ENCODE measurements around the gene DUSP22.

The DUSP22 gene

GRCh38 chr6:347951-348859 lies 55.9 kb downstream of the DUSP22 start:
- H3K27ac ChIP-seq (ENCODE audit: low read length): no peak overlapping the region
- no peaks in the 10 kb centered on the region for H3K9me2 ChIP-seq (replicated peaks; ENCODE audit: insufficient read depth, low read length)
- H3K9me3 ChIP-seq (replicated peaks; ENCODE audit: insufficient read depth, low read length): no peaks in the 10 kb centered on the region
- TF ChIP-seq EZH2 (optimal IDR thresholded peaks at IDR 0.05; ENCODE audit: low read depth, low read length) (no peak), CTCF (IDR thresholded peaks at IDR 0.05; ENCODE audit: low read length) (no peak), EZH2phosphoT487 (IDR thresholded peaks at IDR 0.05; ENCODE audit: low read length) (no peak)
- no peaks in the 10 kb centered on the region for H4K20me1 ChIP-seq (ENCODE audit: insufficient read depth, low read length)
- H3F3A ChIP-seq (ENCODE audit: insufficient read depth, low read length): no peaks in the 10 kb centered on the region
- H2AFZ ChIP-seq (ENCODE audit: low read length): no peak overlapping the region
- no peaks in the 10 kb centered on the region for H3K27me3 ChIP-seq (replicated peaks; ENCODE audit: insufficient read depth, low read length)
- H3K9ac ChIP-seq (ENCODE audit: low read length): no peak overlapping the region
- no peak overlapping the region for H3K4me3 ChIP-seq (ENCODE audit: low read length)
- H3K36me3 ChIP-seq (replicated peaks; ENCODE audit: insufficient read depth, low read length): peaks cover 15% of the 10 kb centered on the region; the same call in 1 of the 2 replicates
- no peaks in the 10 kb centered on the region for H3K4me1 ChIP-seq (ENCODE audit: low read length)
- H3K4me2 ChIP-seq (ENCODE audit: low read depth, low read length): no peak overlapping the region
- peaks cover 37% of the 10 kb centered on the region for H3K79me2 ChIP-seq (ENCODE audit: low read length)
- no peak for DNase-seq

GRCh38 chr6:348860-349396 lies 56.6 kb downstream of the DUSP22 start:
- Histone ChIP-seq H3K9me2 (replicated peaks; ENCODE audit: insufficient read depth, low read length) (no peaks in the 10 kb centered on the region), H3K79me2 (ENCODE audit: low read length) (peaks cover 30% of the 10 kb centered on the region), H3K9ac (ENCODE audit: low read length) (no peak overlapping the region), H3F3A (ENCODE audit: insufficient read depth, low read length) (no peaks in the 10 kb centered on the region), H4K20me1 (ENCODE audit: insufficient read depth, low read length) (no peaks in the 10 kb centered on the region), H2AFZ (ENCODE audit: low read length) (no peak overlapping the region), H3K9me3 (replicated peaks; ENCODE audit: insufficient read depth, low read length) (no peaks in the 10 kb centered on the region), H3K27me3 (replicated peaks; ENCODE audit: insufficient read depth, low read length) (no peaks in the 10 kb centered on the region), H3K36me3 (replicated peaks; ENCODE audit: insufficient read depth, low read length) (peaks cover 15% of the 10 kb centered on the region; the same call in 1 of the 2 replicates), H3K4me1 (ENCODE audit: low read length) (no peaks in the 10 kb centered on the region), H3K4me2 (ENCODE audit: low read depth, low read length) (no peak overlapping the region), H3K27ac (ENCODE audit: low read length) (no peak overlapping the region), H3K4me3 (ENCODE audit: low read length) (no peak overlapping the region)
- no peak for TF ChIP-seq EZH2phosphoT487 (IDR thresholded peaks at IDR 0.05; ENCODE audit: low read length)
- TF ChIP-seq EZH2 (optimal IDR thresholded peaks at IDR 0.05; ENCODE audit: low read depth, low read length): no peak
- no peak for TF ChIP-seq CTCF (IDR thresholded peaks at IDR 0.05; ENCODE audit: low read length)
- no peak for DNase-seq

- no peaks in the 10 kb centered on the region for H3F3A ChIP-seq (ENCODE audit: insufficient read depth, low read length)
- H3K27ac ChIP-seq (ENCODE audit: low read length): no peak overlapping the region
- H4K20me1 ChIP-seq (ENCODE audit: insufficient read depth, low read length): no peaks in the 10 kb centered on the region
- no peaks in the 10 kb centered on the region for H3K27me3 ChIP-seq (replicated peaks; ENCODE audit: insufficient read depth, low read length)
- H3K9me3 ChIP-seq (replicated peaks; ENCODE audit: insufficient read depth, low read length): no peaks in the 10 kb centered on the region
- no peak overlapping the region for H3K4me2 ChIP-seq (ENCODE audit: low read depth, low read length)
- peaks cover 15% of the 10 kb centered on the region; the same call in 1 of the 2 replicates for H3K36me3 ChIP-seq (replicated peaks; ENCODE audit: insufficient read depth, low read length)
- no peak overlapping the region for H3K9ac ChIP-seq (ENCODE audit: low read length)
- peaks cover 25% of the 10 kb centered on the region for H3K79me2 ChIP-seq (ENCODE audit: low read length)
- TF ChIP-seq EZH2phosphoT487 (IDR thresholded peaks at IDR 0.05; ENCODE audit: low read length) (no peak), CTCF (IDR thresholded peaks at IDR 0.05; ENCODE audit: low read length) (no peak), EZH2 (optimal IDR thresholded peaks at IDR 0.05; ENCODE audit: low read depth, low read length) (no peak)
- DNase-seq: no peak
- H3K4me3 ChIP-seq (ENCODE audit: low read length): no peak overlapping the region
- no peaks in the 10 kb centered on the region for H3K4me1 ChIP-seq (ENCODE audit: low read length)
- no peaks in the 10 kb centered on the region for H3K9me2 ChIP-seq (replicated peaks; ENCODE audit: insufficient read depth, low read length)
- H2AFZ ChIP-seq (ENCODE audit: low read length): no peak overlapping the region
These were observed 57.2 kb downstream of the DUSP22 start for GRCh38 chr6:349491-349921.
